Measurements from ENCODE around the gene IGF1R. TPM values are rescaled to one million over a fixed set of nuclear protein-coding genes. Genes with fewer than 3 reads are reported as not detected.

IGF1R gene
- polyA plus RNA-seq, 1 experiment = 36.2 TPM

- H3K36me3 ChIP-seq (ENCODE audit: control insufficient read depth, insufficient read depth, low read length) = no peaks in the 10 kb centered on the region
- no peak for DNase-seq (ENCODE audit: low read depth)
- H3K4me3 ChIP-seq (ENCODE audit: low read depth, low read length) = no peak overlapping the region
- ChIA-PET POLR2A (no interaction called here), CTCF (interaction anchor here (0.8 to 1.0 kb wide), 2 partner anchors 19 to 21 kb away, joined by 3 read pairs; no protein-coding TSS in a partner anchor)
- no peak for TF ChIP-seq CTCF (IDR thresholded peaks at IDR 0.05; ENCODE audit: insufficient read depth, low read depth, low read length)
- H3K27me3 ChIP-seq (ENCODE audit: control insufficient read depth, insufficient read depth, low read length) = no peaks in the 10 kb centered on the region
Observed at GRCh38 chr15:98724048-98724447, 75.7 kb downstream of the IGF1R start.

DNA sequence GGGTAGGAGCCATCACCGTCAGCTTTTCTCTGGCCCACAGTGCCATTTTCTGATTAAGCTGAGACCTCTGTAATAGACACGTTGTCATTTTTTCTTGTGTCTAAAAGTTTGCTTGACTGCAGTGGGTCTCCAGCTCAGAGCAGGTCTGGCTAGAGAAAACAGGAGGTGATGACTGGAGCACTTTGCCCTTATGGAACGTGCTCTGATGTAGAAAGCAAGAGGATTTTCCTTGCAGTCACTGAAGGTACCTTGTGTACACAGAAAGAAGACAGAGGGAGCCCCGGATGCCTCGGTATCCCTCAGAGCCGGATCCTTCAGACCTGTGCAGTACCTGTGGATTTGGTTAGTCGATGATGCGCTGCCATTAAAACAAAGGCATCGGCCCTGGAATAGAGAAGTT, 76.2 kb downstream of the IGF1R start:
- no peak for TF ChIP-seq CTCF (IDR thresholded peaks at IDR 0.05; ENCODE audit: insufficient read depth, low read depth, low read length)
- Histone ChIP-seq H3K4me3 (ENCODE audit: low read depth, low read length) (no peak overlapping the region), H3K36me3 (ENCODE audit: control insufficient read depth, insufficient read depth, low read length) (no peaks in the 10 kb centered on the region), H3K27me3 (ENCODE audit: control insufficient read depth, insufficient read depth, low read length) (no peaks in the 10 kb centered on the region)
- POLR2A ChIA-PET = no interaction called here
- DNase-seq (ENCODE audit: low read depth) = no peak
- CTCF ChIA-PET = interaction anchor here (0.8 to 1.0 kb wide), 2 partner anchors 20 to 21 kb away, joined by 3 read pairs; no protein-coding TSS in a partner anchor

DNA sequence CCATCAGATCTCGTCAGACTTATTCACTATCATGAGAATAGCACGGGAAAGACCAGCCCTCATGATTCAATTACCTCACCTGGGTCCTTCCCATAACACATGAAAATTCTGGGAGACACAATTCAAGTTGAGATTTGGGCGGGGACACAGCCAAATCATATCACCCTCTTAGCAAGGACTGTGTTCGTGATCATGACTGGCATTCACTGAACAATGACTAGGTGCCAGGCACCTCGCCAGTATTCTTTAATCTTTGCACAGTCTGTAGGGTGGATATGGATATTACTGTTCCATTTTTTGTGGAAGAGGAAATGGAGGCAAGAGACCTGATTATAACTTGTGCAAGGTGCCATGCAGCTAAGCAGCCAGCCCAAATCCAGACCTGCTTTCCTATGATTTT, 77.5 kb downstream of the IGF1R start:
- POLR2A ChIA-PET = interaction anchor here (0.6 kb wide), 1 partner anchor 55 kb away, joined by 4 read pairs; no protein-coding TSS in a partner anchor

GRCh38 chr15:98727115-98728040, 79.0 kb downstream of the IGF1R start:
- no peaks in the 10 kb centered on the region for H3K36me3 ChIP-seq (ENCODE audit: control insufficient read depth, insufficient read depth, low read length)
- no peak for TF ChIP-seq CTCF (IDR thresholded peaks at IDR 0.05; ENCODE audit: insufficient read depth, low read depth, low read length)
- ChIA-PET CTCF (interaction anchor here (1.0 kb wide), 1 partner anchor 67 kb away, joined by 3 read pairs; no protein-coding TSS in a partner anchor), POLR2A (interaction anchor here (0.6 kb wide), 3 partner anchors 7 to 240 kb away, joined by 3 to 9 read pairs (median 7); no protein-coding TSS in a partner anchor)
- no peaks in the 10 kb centered on the region for H3K27me3 ChIP-seq (ENCODE audit: control insufficient read depth, insufficient read depth, low read length)
- peak; percentile 82 for DNase-seq (ENCODE audit: low read depth)
- H3K4me3 ChIP-seq (ENCODE audit: low read depth, low read length) = no peak overlapping the region

More for the DNA sequence above, 77.5 kb downstream of the IGF1R start:
- Histone ChIP-seq H3K36me3 (ENCODE audit: control insufficient read depth, insufficient read depth, low read length) (no peaks in the 10 kb centered on the region), H3K27me3 (ENCODE audit: control insufficient read depth, insufficient read depth, low read length) (no peaks in the 10 kb centered on the region), H3K4me3 (ENCODE audit: low read depth, low read length) (no peak overlapping the region)
- CTCF ChIA-PET = no interaction called here
- DNase-seq (ENCODE audit: low read depth) = no peak
- TF ChIP-seq CTCF (IDR thresholded peaks at IDR 0.05; ENCODE audit: insufficient read depth, low read depth, low read length) = no peak
